GM19452 (cell line): ENCODE measurements around the gene USP16.

Source experiments
- ATAC-seq: cut with Tn5 transposase; IDR thresholded peaks from one replicate; pipeline ENCODE4 v1.9.1; 2021; ENCODE audit not compliant: unreplicated experiment

Gene USP16

GRCh38 chr21:29082046-29082815 lies 57.8 kb downstream of the USP16 start:
- ATAC-seq, result no peak

GRCh38 chr21:29083306-29083705 lies 58.8 kb downstream of the USP16 start:
- ATAC-seq, result no peak

- ATAC-seq, result no peak
Measured at GRCh38 chr21:29084372-29084771, 59.9 kb downstream of the USP16 start.

- ATAC-seq, result no peak
Measured at GRCh38 chr21:29085106-29085752, 60.8 kb downstream of the USP16 start.

- ATAC-seq, result no peak
Measured at GRCh38 chr21:29091033-29091432, 66.6 kb downstream of the USP16 start.

- no peak for ATAC-seq
Measured at GRCh38 chr21:29092102-29092959, 67.9 kb downstream of the USP16 start.

- ATAC-seq, result no peak
Measured at GRCh38 chr21:29096218-29097015, 71.9 kb downstream of the USP16 start.

GRCh38 chr21:29098156-29098555 lies 73.7 kb downstream of the USP16 start:
- ATAC-seq, result no peak

DNA sequence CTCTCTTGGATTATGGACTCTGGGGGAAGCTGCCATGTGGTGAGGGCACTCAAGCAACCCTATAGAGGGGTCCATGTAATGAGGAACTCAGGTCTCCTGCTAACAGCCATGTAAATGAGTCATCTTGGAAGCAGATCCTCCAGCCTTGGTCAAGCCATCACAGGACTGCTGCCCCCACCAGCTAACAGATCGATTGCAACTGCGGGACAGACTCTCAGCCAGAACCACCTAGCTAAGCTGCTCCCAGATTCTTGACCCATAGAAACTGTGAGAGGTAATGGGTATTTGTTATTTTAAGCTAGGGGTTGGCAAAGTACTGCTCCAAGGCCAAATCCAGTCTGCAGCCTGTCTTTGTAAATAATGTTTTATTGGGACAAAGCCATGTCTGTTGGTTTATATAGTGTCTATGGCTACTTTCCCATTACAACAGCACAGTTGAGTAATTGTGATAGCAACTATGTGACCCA lies 78.4 kb downstream of the USP16 start:
- ATAC-seq, result no peak
